WTC11 (cell line): ENCODE data around the gene SENP3. TPM values are rescaled to one million over a fixed set of nuclear protein-coding genes. Genes with fewer than 3 reads are reported as not detected.

ENCODE experiments used
- ATAC-seq: fragments of 200-7000 bp; cut with Tn5 transposase; 2 replicates; pipeline ENCODE4 v1.10.0; 2021; ENCODE audit warnings: mild to moderate bottlenecking, moderate library complexity
- CTCF ChIA-PET: fragments of 300-600 bp; sonication (Branson Sonifier 250); formaldehyde crosslinking; loops from one replicate; lab custom pipeline; 2021; ENCODE audit warnings: antibody characterized with exemption; lab: Charles Lee
- POLR2A ChIA-PET: fragments of 350-600 bp; sonication (Branson Sonifier 250); formaldehyde crosslinking; loops from one replicate; lab custom pipeline; 2021; ENCODE audit warnings: antibody characterized with exemption; lab: Charles Lee
- DNase-seq: peaks from one replicate; pipeline ENCODE4 v3.0.0; 2021; ENCODE audit warnings: low spot score
- H3K27ac Mint-ChIP-seq: 2 replicates; pipeline ENCODE4 v1.8.0; 2021; ENCODE audit warnings: mixed read lengths
- H3K27me3 Mint-ChIP-seq: 2 replicates; pipeline ENCODE4 v1.8.0; 2021; ENCODE audit warnings: low read depth, mild to moderate bottlenecking, moderate library complexity, mixed read lengths
- H3K36me3 Mint-ChIP-seq: 2 replicates; pipeline ENCODE4 v1.8.0; 2021; ENCODE audit warnings: mixed read lengths
- H3K4me1 Mint-ChIP-seq: 2 replicates; pipeline ENCODE4 v1.8.0; 2022; ENCODE audit warnings: mixed read lengths
- H3K4me3 Mint-ChIP-seq: 2 replicates; pipeline ENCODE4 v1.8.0; 2021; ENCODE audit warnings: mild to moderate bottlenecking, moderate library complexity, mixed read lengths
- H3K9me3 Mint-ChIP-seq: 2 replicates; pipeline ENCODE4 v1.8.0; 2021; ENCODE audit warnings: mixed read lengths
- ATF2 ChIP-seq: sonication (generic); formaldehyde crosslinking; IDR thresholded peaks from 2 replicates; pipeline ENCODE4 v1.8.1; 2022; ENCODE audit warnings: low read depth, missing genetic modification reagents, borderline replicate concordance
- CREM ChIP-seq: sonication (generic); formaldehyde crosslinking; IDR thresholded peaks from 2 replicates; pipeline ENCODE4 v1.8.1; 2022; ENCODE audit warnings: mild to moderate bottlenecking, missing genetic modification reagents, moderate library complexity
- E2F1 ChIP-seq: sonication (generic); formaldehyde crosslinking; IDR thresholded peaks from 2 replicates; pipeline ENCODE4 v1.8.0; 2022; ENCODE audit warnings: mild to moderate bottlenecking, missing genetic modification reagents
- EMX1 ChIP-seq: fragments of 250-450 bp; sonication (Bioruptor Pico); IDR thresholded peaks from 2 replicates; pipeline ENCODE4 v1.8.0; 2021; ENCODE audit warnings: mild to moderate bottlenecking
- FOXP1 ChIP-seq: sonication (generic); formaldehyde crosslinking; IDR thresholded peaks from 2 replicates; pipeline ENCODE4 v1.8.0; 2022; ENCODE audit warnings: missing genetic modification reagents, mild to moderate bottlenecking, moderate library complexity, borderline replicate concordance
- FOXP4 ChIP-seq: sonication (generic); formaldehyde crosslinking; IDR thresholded peaks from 2 replicates; pipeline ENCODE4 v1.8.0; 2022; ENCODE audit warnings: mild to moderate bottlenecking, missing genetic modification reagents
- GABPB1 ChIP-seq: sonication (generic); formaldehyde crosslinking; IDR thresholded peaks from 2 replicates; pipeline ENCODE4 v1.8.1; 2023; ENCODE audit warnings: mild to moderate bottlenecking, missing genetic modification reagents
- GTF2I ChIP-seq: fragments of 250-450 bp; sonication (Bioruptor Pico); conservative IDR thresholded peaks from 2 replicates; pipeline ENCODE4 v1.4.0; 2021; ENCODE audit warnings: mild to moderate bottlenecking
- HMGXB4 ChIP-seq: sonication (generic); formaldehyde crosslinking; IDR thresholded peaks from 2 replicates; pipeline ENCODE4 v1.8.1; 2023; ENCODE audit warnings: mild to moderate bottlenecking, moderate library complexity, missing genetic modification reagents
- JUN ChIP-seq: sonication (generic); formaldehyde crosslinking; IDR thresholded peaks from 2 replicates; pipeline ENCODE4 v1.8.0; 2023; ENCODE audit warnings: mild to moderate bottlenecking, missing genetic modification reagents
- NR1H2 ChIP-seq: sonication (generic); formaldehyde crosslinking; IDR thresholded peaks from 2 replicates; pipeline ENCODE4 v1.9.0; 2021; ENCODE audit warnings: mild to moderate bottlenecking, moderate library complexity, missing genetic modification reagents
- NR2C2 ChIP-seq: sonication (generic); formaldehyde crosslinking; IDR thresholded peaks from 2 replicates; pipeline ENCODE4 v1.8.0; 2022; ENCODE audit warnings: mild to moderate bottlenecking, missing genetic modification reagents
- NR3C1 ChIP-seq: sonication (generic); formaldehyde crosslinking; conservative IDR thresholded peaks from 2 replicates; pipeline ENCODE4 v1.8.1; 2023; ENCODE audit warnings: low read depth, mild to moderate bottlenecking, missing genetic modification reagents
- USF1 ChIP-seq: sonication (generic); formaldehyde crosslinking; IDR thresholded peaks from 2 replicates; pipeline ENCODE4 v1.8.0; 2022; ENCODE audit warnings: mild to moderate bottlenecking, missing genetic modification reagents
- ZBTB43 ChIP-seq: sonication (generic); formaldehyde crosslinking; IDR thresholded peaks from 2 replicates; pipeline ENCODE4 v1.8.1; 2023; ENCODE audit warnings: mild to moderate bottlenecking, missing genetic modification reagents
- ZNF232 ChIP-seq: sonication (generic); formaldehyde crosslinking; IDR thresholded peaks from 2 replicates; pipeline ENCODE4 v1.8.0; 2022; ENCODE audit warnings: mild to moderate bottlenecking, missing genetic modification reagents
- ZNF396 ChIP-seq: fragments of 250-450 bp; sonication (Bioruptor Pico); IDR thresholded peaks from 2 replicates; pipeline ENCODE4 v1.8.0; 2021; ENCODE audit warnings: mild to moderate bottlenecking, moderate library complexity, borderline replicate concordance
- ZNF532 ChIP-seq: fragments of 250-450 bp; sonication (Bioruptor Pico); IDR thresholded peaks from 2 replicates; pipeline ENCODE4 v1.9.0; 2021; ENCODE audit warnings: mild to moderate bottlenecking, borderline replicate concordance
- ZSCAN18 ChIP-seq: fragments of 250-450 bp; sonication (Bioruptor Pico); IDR thresholded peaks from 2 replicates; pipeline ENCODE4 v2.1.2; 2022; ENCODE audit warnings: mild to moderate bottlenecking, moderate library complexity
- total RNA-seq: library from RNA; stranded (reverse); gene quantifications from 3 replicates; pipeline ENCODE4 v1.2.3, GENCODE V29; 2021

SENP3 gene
- total RNA-seq, 1 experiment from 2014 or later, result 85.4 TPM

GRCh38 chr17:7583253-7584109, 21.8 kb downstream of the SENP3 start, which contains the start of gene MPDU1:
Gene MPDU1 (plus strand): TSS chr17:7583852. CDS start chr17:7583863, 11 bp downstream.
- Mint-ChIP-seq H3K36me3 (peaks cover 19% of the 10 kb centered on the region), H3K9me3 (no peaks in the 10 kb centered on the region), H3K27ac (peak within 1 kb of the TSS; percentile 100), H3K27me3 (no peaks in the 10 kb centered on the region), H3K4me3 (peak within 1 kb of the TSS; percentile 97), H3K4me1 (peaks cover 48% of the 10 kb centered on the region)
- ChIA-PET POLR2A (interaction anchor here (0.6 to 2.8 kb wide), 16 partner anchors 8 to 274 kb away, joined by 3 to 26 read pairs (median 6); partner anchors contain the start of genes FXR2, NEURL4, POLR2A and SAT2), CTCF (interaction anchor here (0.6 to 1.8 kb wide), 10 partner anchors 23 to 537 kb away, joined by 3 to 10 read pairs (median 4); partner anchors contain the start of genes DNAH2, FXR2, TP53 and WRAP53)
- DNase-seq (peak; percentile 96), ATAC-seq (peak; percentile 26)
- no peak for TF ChIP-seq NR2C2 (CRISPR knock-in tag)
- TF ChIP-seq ZSCAN18, result no peak
- peak; percentile 37; the same call in 1 of the 2 replicates for TF ChIP-seq JUN (CRISPR knock-in tag)
- no peak for TF ChIP-seq ATF2 (CRISPR knock-in tag)
- TF ChIP-seq EMX1 (CRISPR knock-in tag), result no peak; the same call in 1 of the 2 replicates
- 0 out of 2 replicates have a peak, but pooled peaks have one; percentile 1 for TF ChIP-seq USF1
- TF ChIP-seq NR1H2 (CRISPR knock-in tag), result peak; percentile 61; the same call in 1 of the 2 replicates
- no peak for TF ChIP-seq ZBTB43 (CRISPR knock-in tag)
- no peak for TF ChIP-seq GABPB1 (CRISPR knock-in tag)
- peak; percentile 55; the same call in 1 of the 2 replicates for TF ChIP-seq E2F1
- TF ChIP-seq NR3C1 (CRISPR knock-in tag), result no peak
- TF ChIP-seq ZNF532 (CRISPR knock-in tag), result peak; percentile 51; the same call in 1 of the 2 replicates
- TF ChIP-seq HMGXB4, result no peak; the same call in 1 of the 2 replicates
- peak; percentile 49; the same call in 1 of the 2 replicates for TF ChIP-seq FOXP1 (CRISPR knock-in tag)
- TF ChIP-seq CREM, result no peak
- no peak for TF ChIP-seq GTF2I (CRISPR knock-in tag)
- no peak for TF ChIP-seq ZNF396
- 0 out of 2 replicates have a peak, but pooled peaks have one; percentile 17 for TF ChIP-seq ZNF232 (CRISPR knock-in tag)
- peak; percentile 32; the same call in 1 of the 2 replicates for TF ChIP-seq FOXP4 (CRISPR knock-in tag)
